Dermis blood vessel endothelial cell (primary cell): ENCODE data around the gene DYNLRB1. TPM values are rescaled to one million over a fixed set of nuclear protein-coding genes. Genes with fewer than 3 reads are reported as not detected.
A peak's percentile ranks its signal among the peaks of the same experiment; 100 is the strongest.

Source experiments
- DNase-seq: peaks from one replicate; pipeline ENCODE4 v3.0.0; 2010
- total RNA-seq: library from RNA; depleted of rRNA; stranded (reverse); fragments of >200 nt; gene quantifications from 2 replicates; pipeline ENCODE4 v1.2.3, GENCODE V29; 2014

The DYNLRB1 gene
- total RNA-seq, 1 donor from 2014 or later = 29.6 TPM

DNA sequence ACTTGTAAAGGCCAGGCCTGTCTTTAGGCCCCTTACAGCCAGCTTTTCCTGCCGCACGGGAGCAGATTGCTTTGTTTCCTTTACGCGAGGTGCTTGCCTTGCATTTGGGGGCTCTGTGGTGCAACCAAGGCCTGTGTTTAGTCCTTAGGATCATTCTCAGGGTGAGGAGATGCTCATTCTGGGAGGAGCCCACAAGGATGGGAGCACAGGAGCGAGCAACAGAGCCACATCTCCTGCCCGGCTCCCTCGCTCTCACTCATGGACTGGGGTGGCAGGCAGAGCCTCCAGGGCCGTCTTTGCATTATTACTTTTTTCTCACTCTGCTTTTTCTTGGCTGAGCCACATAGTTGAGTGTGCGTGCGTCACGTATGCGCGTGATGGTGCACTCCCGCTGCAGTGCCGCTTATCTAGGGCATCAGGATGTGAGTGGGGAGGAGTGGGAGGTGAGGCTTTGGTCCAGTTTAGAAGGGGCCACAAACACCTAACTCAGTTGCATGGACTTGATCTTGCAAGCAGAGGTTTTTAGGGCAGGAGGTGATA, 19.1 kb downstream of the DYNLRB1 start:
- DNase-seq = no peak

DNA sequence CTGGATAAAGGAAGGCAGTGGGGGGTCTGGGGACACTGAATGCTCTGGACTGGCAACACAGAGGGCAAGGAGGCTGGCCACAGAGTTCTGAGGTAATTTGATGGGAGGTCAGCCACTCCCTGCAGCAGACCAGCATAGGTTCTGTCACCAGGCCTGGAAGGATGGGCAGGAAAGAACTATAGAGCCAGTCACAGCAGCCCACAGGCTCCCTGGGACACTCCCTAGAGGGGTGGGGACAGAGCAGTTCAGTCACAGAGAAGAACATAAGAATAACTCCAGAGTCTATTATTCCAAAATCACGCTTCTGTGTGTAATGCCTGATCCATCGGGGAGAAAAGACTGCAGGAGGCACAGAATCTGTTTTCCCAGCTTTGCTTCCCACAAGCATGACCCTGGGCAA, 19.6 kb downstream of the DYNLRB1 start:
- DNase-seq = no peak

GRCh38 chr20:34536798-34537394, 20.7 kb downstream of the DYNLRB1 start:
- peak; percentile 75 for DNase-seq

- DNase-seq = no peak
These were observed 21.4 kb downstream of the DYNLRB1 start for GRCh38 chr20:34537651-34538050.

DNA sequence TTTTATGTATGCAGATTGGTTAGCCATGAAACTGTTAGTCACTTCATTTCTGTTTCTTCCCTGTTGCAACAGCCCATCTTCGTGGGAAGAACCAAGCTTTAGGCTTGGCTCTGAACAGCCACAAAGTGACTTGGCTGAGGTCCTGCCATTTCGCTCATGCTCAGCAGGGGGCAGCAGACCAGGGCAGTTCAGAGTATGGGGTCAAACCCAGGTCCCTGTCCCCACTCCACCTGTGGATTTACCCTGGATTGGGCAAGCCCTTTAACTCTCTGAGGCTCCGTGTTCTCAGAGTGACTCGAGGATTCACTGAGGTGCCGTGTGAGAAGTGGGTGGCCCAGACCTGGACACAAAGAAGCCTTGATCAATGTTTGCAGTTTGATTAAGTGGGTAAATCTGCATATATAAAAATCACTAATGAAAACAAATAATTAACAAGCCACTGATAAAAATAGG, 22.5 kb downstream of the DYNLRB1 start:
- peak; percentile 71 for DNase-seq

DNA sequence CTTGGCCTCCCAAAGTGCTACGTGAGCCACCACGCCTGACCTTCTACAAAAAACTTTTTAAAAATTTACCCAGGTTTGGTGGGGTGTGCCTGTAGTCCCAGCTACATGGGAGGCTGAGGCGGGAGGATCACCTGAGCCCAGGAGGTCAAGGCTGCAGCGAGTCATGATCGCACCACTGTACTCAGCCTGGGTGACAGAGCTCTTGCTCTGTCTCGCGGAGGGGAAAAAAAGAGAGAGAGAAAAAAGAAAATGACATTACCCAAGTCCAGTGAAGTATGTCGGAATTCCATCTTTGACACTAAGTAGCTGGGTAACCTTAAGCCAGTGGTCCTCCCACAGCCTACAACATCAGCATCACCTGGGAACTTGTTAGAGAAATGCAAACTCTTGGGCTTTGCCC, 23.5 kb downstream of the DYNLRB1 start:
- DNase-seq = no peak

- DNase-seq = no peak
These were observed 24.5 kb downstream of the DYNLRB1 start for GRCh38 chr20:34540596-34541263.

DNA sequence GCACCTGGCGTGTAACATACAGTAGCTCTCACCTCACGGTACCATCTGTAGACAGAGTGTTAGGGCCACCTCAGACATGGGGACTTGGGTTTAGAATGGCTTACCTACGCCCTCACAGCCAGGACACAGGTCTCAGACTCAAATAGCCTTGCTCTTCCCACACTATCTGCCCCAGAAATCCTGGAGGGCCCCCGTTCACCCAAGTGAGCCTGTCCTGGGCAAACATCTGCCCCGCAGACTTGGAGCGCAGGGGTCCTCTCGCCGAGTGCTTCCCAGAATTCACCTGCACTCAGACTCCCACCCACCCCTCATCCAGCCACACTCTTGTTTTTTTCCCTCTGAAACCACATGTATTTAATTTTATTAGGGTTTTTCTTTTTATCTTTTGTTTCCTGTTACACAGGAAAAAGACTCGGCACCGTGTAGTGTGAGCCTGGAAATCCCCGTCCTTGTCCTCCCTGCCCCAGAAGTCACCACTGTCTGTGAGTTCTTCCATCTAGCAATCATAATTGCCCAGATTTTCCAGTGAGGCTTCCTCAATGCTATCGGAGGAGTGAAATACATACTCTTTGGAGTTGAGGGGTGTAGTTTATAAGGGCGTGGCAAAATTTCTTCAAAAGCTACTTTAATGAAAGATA, 25.2 kb downstream of the DYNLRB1 start:
- DNase-seq = peak; percentile 30

GRCh38 chr20:34541917-34542316, 25.7 kb downstream of the DYNLRB1 start:
- DNase-seq = no peak

DNA sequence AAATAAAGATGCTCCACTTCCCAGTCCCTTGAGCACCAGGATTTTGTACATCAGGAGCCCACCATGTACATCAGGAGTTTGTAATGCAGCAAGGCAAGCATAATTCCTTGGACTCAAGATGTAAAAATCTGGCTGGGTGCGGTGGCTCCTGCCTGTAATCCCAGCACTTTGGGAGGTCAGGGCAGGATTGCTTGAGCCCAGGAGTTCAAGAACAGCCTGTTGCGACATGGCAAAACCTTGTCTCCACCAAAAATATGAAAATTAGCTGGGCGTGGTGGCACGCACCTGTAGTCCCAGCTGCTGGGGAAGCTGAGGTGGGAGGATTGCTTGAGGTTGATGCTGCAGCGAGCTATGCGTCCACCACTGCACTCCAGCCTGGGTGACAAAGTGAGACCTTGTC, 26.2 kb downstream of the DYNLRB1 start:
- DNase-seq = no peak

DNA sequence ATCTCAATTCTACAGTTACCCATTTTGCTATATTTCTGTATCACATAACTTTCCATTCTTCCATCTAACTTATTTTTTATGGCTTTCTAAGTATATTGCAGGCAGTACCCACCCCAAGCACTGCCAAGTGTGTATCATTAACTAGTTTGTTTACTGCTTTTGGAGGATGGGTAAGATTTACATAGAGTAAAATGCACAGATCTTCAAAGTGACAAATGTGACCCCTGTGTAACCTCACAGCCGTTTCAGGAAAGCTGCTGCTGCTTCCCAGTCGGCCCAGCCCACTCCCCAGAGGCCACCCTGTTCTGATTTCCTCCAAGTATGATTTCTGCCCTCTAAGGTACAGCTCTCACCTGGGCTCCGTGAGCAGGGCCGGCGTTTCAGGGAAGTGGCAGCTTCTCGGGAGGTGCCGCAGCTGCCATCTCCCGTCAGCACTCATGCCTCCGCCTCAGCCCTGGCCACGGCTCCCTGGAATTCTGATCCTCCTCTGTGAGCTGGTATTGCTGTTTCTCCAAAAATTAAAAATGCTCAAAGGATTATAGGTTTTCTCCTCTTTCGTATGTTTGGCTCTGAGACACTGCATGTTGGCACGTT, 27.3 kb downstream of the DYNLRB1 start:
- no peak for DNase-seq

- no peak for DNase-seq
These were observed 28.0 kb downstream of the DYNLRB1 start for GRCh38 chr20:34544109-34544796.

GRCh38 chr20:34546751-34547181, 30.5 kb downstream of the DYNLRB1 start:
- DNase-seq = no peak

DNA sequence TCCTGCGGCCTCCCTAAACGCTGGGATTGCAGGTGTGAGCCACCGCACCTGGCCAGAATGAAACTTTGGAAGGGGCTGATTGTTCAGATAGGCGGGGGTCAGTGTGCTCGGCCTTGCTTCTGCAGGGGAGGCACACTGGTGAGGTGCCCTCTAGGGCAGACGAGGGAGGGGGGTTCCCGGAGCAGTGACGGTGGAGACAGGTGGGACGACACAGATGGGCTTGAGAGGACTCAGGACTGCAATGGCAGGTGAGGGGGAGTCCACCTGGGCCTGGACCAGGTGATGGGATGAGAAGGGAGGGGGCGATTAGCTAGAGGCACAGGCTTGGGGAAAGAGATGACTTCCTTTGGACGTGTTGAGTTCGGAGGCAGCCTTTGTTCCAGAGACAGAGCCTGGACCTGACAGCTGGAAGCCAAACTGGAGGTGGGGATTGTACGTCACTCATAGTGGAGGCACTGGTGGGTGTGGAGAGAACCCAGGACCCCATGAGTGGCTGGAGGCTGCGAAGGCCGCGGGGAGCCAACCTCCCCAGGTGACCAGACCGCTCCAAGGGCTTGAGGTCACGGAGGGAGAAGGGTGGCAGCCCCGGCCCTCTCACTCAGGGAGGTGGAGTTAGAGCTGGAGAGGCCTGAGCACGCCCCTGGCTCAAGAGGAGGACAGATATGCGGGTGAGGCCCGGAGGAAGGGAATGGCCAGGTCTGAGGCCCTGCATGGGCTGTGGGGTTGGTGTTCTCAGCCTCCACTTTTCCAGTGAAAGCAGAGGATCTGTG, 31.8 kb downstream of the DYNLRB1 start:
- DNase-seq = no peak

DNA sequence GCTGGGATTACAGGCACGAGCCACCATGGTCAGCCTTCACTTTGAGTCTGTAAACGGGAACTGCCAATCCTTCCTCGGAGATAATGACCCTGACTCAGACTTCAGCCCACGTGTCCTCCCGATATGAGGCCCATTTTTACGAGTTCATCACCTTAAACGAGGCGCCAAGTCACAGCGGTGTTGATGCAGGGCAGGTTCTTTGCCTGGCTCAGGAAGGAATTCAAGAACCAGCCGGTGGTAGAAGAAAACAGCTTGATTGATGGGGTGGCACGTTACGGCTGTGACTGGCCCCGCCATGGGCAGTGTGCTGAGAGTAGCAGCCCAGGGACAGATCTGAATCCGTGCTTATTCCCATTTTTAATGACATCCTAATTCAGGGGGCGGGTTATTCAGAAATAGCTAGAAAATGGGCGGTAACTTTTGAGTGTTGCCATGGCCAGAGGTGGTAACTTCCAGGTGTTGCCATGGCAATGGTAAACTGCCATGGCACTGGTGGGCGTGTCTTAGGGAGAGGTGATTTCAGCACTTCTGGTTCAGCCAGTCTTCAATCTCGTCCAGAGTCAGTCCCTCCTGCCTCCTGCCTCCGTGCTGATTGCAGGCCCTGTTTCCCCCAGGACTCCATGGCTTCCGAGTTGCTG, 33.2 kb downstream of the DYNLRB1 start:
- DNase-seq = peak; percentile 34

DNA sequence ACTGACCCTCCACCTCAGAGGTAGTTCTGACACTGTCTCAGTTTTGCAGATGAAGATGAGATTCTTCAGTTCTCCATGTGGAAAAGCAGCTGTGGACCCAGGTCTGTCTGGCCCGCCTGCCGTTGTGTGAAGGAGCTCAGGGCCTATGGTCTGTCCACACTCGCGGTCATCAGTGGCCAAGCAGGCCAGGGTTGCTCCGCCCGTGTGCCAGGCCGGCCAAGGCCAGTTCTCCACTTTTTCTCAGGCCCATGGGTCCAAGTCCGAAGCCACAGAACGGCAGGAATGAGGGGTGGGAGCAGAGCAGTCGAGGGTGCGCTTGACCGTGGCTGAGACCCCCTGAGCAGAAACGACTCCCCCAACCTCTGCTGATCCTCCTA, 33.7 kb downstream of the DYNLRB1 start:
- DNase-seq = no peak

DNA sequence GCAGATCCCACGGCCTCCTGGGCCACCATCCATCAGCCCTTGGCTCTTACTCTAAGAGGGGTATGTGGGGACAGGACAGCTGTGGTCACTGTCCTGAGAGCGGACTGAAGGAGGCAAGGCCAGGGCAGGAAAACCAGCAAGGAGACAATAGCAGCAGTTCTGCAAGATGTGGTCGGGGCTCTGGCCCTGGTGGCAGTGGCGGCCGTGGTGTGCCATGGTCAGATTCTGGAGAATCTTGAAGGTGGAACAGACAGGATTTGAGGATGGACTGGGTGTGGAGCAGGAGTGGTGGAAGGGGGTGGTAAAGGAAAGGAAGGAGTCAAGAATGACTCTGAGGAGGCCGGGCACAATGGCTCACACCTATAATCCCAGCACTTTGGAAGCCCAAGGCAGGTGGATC, 36.3 kb downstream of the DYNLRB1 start:
- DNase-seq = no peak

DNA sequence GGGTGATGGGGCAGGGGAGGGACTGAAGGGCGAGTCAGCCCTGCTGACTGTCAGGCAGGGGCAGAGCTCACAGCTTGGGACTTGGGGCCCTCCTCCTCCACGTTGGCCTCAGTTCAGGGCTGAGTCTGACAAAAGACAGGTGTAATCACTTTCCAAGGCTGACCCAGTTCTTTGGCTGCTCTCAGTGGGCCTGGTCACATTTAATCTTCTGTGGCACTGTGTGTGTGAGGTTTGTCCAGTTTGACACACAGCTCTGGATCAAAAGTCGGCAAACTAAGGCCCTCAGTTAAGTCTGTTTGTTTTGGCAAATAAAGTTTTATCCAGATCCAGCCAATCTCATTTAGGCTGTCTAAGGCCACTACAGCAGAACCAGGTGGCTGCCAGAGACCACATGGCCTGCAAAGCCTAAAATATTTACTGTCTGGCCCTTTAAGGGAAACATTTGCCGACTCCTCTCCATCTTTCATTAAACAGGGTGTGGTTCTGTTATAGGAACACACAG, 37.2 kb downstream of the DYNLRB1 start:
- no peak for DNase-seq

DNA sequence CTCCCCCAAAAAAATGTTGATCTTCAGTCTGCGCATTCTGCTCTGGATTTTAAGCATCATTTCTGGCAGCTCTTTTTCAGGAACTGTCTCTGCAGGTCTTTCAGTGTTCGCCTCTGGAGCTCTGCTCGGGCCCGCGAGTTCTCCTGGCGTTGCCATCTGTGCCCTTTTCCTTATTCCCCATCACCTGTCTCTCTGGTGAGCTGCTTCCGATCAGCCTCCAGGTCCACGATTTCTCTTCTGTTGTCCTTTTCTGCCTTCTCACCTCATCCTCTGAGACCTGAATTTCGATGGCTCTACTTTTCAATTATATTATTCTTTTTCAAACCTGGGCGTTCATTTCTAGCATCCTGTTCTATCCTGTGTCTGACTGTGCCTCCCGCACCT, 41.7 kb downstream of the DYNLRB1 start:
- DNase-seq = no peak

GRCh38 chr20:34558320-34559218, 42.3 kb downstream of the DYNLRB1 start, which contains the start of gene MAP1LC3A:
MAP1LC3A (plus strand) TSS chr20:34558718; CDS start chr20:34558869, 151 bp downstream.
- DNase-seq = peak; percentile 97
